ENCODE results near the gene PIGA.

Gene PIGA, protein sequence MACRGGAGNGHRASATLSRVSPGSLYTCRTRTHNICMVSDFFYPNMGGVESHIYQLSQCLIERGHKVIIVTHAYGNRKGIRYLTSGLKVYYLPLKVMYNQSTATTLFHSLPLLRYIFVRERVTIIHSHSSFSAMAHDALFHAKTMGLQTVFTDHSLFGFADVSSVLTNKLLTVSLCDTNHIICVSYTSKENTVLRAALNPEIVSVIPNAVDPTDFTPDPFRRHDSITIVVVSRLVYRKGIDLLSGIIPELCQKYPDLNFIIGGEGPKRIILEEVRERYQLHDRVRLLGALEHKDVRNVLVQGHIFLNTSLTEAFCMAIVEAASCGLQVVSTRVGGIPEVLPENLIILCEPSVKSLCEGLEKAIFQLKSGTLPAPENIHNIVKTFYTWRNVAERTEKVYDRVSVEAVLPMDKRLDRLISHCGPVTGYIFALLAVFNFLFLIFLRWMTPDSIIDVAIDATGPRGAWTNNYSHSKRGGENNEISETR

DNA sequence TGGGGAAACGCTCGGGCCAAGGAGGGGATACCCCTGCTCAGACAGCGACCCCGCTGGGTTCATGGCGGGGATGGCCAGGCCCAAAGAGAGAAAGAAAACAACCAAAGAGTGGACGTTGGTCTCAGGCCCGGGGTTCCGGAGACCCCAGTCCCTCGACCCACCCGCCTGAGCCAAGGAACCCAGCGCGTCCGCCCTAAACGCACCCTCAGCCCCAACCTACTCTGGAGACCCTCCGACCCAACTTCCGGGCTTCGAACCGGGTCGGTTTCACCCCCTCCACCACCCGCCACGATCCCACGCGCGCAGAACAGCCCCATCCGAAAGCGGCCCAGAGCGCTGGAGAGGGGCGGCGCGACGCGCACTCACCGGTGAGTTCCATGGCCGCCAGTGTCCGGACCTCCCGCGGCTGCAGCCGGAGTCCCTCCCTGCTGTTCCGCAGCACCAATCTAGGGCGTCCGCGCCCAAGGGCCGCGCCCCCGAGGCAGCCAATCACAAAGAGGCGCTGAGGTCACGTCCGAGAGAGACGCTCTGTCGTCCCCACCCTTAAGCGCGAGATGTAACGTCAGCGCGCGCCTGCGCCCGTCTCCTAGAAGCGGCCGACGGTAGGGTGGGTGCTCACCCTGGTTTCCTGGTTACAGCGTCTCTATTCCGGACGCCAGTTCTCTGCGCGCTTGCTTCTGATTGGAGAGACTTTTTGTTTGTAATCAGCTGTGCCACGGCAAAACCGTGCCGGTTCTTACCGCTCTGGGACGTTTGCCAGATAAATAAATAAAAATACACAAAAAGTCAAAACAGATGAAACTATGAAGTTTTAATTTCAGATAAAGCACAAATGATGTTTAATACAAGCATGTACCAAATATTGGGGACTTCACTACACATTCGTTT lies at the start of gene PIGA:
Gene PIGA, minus strand, starts transcription at position 389 of the 888 bp plus-strand sequence. CDS start 3,593 bp downstream, outside the sequence.
- peak; percentile 86 to 87 for DNase-seq

DNA sequence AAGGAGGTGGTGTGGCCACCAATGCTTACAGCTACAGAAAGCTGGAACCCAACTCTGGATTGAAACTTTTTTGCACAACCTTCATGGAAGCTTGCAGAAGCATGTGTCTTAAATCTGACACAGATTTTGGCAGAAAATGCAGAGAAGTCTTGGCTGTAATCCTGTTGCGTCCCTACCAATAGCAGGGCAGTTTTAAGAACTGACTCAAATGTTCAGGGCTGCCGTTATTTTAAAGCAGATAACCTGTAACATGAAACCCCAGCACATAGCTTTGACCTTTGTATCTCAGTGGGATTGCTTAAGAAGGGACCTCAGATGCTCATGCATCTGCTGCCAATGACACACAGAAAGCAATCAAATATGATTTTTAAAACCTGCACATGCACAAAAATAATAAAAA lies 49.0 kb upstream of the PIGA start, which contains the start of gene VEGFD:
Gene VEGFD, minus strand, starts transcription at position 110 of the 400 bp plus-strand sequence. CDS start 467 bp downstream, outside the sequence.
- no peak for DNase-seq

DNA sequence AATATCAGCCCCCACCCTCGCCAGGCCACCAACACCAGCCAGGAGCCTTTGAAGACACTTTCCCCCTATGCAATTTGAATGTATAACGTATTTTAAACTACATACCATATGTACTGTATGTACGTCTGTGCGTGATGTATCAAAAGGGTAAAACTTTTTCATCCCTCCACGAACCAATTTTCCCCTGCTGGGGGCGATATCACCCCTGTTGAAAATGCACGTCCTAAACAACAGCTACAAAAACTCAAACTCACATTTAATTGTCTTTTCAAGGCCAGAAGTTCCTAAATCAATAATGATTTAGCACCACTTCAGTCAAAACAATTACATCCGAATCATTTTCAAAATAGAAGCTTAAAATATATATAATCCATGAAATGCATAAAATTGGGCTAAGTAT lies 47.5 kb upstream of the PIGA start:
- no peak for DNase-seq

DNA sequence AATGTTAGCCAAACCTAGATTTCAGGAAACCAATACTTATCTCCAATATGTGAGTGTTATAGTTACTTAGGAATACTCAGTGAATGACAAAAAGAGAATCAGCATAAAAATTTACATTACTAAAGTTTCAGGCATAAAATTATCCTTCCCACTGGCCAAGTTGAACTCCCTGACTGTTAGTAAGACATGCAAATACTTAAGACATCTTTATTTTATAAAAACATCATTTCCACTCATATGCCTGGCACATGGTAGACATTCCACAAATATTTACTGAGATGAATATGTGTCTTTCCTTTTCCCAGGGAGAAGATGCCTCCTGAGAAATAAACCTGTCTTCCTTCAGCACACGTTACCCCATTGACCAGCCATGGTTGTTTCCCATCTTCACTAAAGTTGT lies 41.6 kb upstream of the PIGA start:
- no peak for DNase-seq

DNA sequence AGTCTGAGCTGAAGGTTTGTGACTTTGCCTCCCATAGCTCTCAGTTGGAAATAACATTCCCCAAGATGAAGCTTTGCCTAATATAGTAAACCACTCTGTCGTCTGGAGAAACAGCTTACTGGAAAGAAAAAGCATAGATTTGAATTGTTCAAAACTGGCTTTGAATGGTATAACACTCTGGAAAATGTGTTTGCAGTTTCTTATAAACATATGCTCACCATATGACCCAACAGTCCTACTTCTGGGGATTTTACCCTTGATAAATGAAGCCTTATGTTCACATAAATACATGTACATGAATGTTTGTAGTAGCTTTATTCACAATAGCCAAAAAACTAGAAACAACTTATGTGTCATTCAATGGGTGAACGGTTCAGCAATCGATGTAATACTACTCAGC lies 38.7 kb upstream of the PIGA start:
- DNase-seq, result no peak

DNA sequence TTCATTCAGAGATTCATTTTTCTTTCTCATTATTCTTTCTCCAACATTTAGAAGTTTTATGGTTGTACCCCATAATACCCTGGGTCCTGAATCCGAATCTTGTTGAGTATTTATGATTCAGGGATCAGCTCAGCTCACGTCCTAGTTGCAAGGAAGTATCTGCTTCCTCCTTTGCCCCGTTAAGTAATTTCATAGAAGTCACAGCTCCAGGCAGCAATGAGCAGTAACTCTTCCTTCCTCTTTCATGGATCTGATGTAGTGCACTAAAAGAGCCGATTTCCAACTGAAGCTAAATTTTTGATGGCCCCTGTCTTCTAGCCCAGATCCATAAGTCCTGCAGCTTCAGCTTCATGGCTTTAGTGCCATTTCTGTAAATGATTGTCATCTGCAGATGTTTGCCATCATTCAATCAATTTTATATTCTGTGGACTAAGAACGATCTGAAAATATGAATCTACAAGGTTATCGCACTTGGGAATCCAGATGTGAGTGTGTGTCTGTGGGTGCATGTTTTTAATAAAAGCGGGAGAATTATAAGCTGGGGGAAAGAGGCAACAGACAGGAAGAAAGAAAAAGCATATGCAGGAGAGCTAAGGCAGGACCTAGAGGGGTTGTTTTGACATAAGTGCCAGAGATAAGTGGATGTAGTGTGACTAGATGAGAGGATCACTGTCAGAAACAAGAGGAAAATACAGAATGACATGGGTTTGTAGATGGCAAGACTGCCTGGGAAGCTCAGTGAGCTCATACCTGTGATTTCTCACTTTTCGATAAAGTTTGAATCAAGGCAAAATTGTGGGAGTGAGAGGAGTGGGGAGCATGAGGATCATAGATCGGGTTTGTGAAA lies 31.4 kb upstream of the PIGA start:
- no peak for DNase-seq

DNA sequence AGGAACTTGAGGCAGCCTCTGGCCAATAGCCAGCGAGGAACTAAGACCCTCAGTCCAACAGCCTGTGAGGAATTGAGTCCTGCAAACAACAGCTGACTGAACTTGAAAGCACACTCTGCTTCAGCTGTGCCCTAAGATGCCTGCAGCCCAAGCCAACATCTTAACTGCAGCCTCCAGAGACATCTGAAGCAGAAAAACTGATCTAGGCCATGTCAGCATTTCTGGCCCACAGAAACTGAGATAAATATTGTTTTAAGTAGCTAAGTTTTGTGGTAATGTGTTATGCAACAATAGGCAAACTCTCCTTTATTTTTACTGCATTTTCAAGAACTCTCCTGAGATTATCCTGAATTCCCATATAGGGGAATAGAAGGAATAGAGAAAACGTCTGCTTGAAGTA lies 24.4 kb upstream of the PIGA start:
- no peak for DNase-seq

DNA sequence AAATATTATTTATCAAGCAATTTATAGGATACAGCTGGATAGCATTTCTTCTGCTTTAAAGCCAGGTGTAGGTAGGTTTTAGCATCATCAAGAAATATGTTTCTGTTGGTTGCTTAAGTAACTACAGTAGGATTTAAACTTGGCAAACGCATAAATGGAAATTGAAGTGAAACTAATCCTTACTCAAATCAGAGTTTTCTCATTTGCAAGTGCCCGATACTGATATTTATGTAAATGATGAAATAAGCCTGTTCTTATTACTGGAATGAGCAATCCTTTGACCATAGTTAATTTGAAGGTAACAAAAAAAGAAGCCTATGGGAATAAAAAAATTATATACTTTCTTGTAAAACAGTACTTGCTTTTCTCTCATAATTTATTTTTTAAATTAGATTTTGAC lies 23.2 kb upstream of the PIGA start:
- DNase-seq, result no peak

DNA sequence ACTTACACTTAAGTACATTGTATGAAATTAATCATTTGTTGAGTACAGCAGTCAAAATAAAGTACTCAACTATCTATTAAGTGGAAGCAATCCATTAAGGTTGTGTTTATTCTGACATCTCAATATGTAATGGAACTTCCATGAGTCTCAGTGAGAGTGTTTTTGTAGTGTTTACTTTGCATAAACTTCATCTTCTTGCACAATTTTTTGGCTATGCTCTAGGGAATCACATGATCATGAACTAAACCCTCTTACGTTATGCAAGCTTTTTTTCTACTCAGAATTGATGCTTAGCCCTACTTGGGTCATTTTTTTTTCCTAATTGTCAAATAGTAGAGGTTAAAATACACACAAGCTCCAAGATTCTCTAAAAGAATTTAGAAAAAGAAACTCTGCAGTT lies 21.1 kb upstream of the PIGA start:
- no peak for DNase-seq

DNA sequence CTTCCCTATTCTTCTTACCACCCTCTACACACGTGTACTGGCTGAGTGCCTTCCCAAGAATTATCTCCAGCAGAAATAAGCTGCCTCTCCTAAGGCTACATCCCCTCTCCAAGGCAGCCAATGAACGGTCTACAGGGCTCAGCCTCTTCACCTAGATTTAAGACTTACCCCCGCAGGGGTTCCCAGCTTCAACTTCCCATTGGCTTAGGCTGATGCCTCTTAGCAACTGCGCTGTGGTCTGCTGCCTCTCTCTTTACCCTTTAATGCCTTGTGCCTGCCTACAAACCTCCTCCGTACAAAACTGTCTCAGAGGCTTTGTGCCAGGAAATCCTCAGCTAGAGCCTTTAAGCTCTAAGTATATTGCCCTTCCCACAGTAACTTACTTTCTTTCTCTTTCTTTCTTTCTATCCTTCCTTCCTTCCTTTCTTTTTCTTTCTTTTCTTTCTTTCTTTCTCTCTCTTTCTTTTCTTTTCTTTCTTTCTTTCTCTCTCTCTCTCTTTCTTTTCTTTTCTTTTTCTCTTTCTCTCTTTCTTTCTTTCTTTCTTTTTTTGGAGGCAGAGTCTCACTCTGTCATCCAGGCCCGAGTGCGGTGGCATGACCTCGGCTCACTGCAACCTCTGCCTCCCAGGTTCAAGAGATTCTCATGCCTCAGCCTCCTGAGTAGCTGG lies 15.1 kb upstream of the PIGA start:
- DNase-seq, result no peak

DNA sequence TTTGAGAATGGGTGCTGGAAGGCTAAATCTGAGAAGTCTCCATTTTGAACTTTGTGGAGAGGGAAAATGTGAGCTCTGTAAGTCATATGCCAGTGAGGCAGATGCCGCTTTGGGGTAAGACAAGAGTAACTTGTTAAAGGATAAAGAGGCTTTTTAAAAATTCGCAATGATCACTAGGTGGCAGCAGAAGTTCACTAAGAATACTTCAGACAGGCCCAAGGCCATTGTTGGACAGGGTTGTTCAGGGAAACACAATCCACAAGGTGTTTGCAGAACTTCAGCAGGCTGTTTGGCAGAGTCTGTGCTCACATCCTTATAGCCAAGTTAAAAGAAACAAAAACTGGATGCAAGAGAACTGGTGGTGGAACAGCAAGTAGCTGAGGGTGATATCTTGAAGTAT lies 13.7 kb upstream of the PIGA start:
- no peak for DNase-seq

DNA sequence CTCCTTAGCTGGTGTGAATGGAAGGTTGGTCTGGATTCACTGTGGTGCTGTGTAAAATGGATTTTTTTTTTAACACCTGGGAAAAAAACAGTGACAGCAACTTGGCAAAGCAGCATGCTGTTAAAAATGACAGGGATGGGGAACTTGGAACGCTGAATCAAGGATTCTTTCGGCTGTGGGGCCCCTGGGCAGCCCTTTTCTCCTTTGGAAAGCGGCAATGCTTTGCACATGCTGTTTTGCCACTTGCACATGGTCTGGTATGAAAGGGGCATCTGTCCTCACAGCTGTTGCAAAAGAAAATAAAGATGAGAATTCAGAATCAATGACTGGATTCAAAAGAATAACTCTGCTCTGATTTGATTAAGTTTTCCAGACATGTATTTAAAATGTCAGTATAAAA lies 10.7 kb upstream of the PIGA start:
- no peak for DNase-seq

DNA sequence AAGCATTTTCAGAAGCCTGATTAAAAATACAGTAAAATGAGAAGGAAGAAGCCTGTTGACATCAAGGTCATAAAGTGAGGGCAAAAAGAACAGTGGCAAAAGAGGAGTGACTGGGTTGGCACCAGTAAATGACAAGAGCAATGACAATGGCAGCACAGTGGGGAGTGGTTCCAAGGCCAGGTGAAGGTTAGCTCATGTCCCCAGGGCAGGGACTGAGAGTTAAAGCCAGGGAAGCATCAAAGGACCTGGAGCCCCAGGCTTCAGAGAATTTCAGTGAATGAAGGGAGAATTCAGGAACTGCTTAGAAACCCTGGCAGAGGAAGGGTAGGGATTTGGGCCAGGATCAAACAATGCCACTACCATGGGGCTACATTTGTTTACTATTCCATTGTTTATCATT lies 8.8 kb upstream of the PIGA start:
- no peak for DNase-seq

DNA sequence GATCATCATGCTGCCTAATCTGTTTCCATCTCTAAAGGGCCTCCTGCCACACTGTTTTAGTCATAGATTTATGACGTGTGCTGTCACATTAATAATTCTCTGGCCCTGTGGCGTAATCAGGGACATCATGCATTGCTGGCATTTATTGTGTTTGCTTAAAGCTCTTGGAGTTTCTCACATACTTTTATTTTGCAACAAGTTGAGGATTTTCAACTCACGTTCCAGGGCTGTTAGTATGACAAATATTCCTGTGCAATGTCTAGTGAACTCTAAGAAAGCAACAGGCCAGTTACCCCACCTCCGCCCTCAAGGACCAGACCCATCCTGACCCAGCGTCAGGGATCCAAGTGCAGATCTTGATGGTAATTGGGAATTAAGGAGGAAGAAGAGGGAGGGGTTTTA lies 7.8 kb upstream of the PIGA start:
- no peak for DNase-seq

DNA sequence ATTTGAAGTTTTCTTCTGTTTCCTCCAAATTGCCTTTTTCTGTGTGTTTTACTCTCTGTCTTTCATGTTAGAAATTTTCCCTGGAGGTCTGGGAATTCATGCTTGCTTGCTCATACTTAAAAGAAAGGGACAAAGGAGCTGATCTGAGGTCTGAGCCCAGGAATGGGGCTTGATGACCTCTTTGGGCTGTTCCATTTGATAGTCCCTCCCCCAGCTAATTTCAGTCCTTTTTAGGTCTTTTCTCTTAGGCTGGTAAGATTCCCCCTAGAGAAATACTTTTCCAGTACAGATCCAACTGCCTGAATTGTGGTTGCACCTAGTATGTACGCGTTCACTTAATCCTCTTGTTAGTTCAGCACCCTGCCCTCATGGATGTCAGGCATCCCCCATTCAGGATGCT lies 5.5 kb upstream of the PIGA start:
- no peak for DNase-seq

DNA sequence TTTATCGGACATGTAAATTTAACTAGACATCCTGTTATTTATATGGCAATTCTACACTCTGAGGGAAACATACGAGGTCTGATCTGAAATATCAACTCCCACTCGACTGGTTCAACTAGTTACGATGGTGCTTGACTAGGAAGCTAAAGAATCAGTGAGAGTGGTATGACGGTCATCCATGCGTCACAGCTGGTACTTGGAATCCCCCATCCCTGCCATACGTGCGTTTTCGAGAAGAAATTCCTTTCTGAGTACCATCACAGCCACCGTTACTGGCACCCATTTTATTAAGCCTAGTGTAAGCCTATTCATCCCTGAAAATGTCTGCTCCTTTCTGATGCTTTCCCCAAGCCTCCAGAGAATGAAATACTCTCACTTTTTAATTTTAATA lies 695 bp upstream of the PIGA start:
- peak; percentile 17 to 26 for DNase-seq

DNA sequence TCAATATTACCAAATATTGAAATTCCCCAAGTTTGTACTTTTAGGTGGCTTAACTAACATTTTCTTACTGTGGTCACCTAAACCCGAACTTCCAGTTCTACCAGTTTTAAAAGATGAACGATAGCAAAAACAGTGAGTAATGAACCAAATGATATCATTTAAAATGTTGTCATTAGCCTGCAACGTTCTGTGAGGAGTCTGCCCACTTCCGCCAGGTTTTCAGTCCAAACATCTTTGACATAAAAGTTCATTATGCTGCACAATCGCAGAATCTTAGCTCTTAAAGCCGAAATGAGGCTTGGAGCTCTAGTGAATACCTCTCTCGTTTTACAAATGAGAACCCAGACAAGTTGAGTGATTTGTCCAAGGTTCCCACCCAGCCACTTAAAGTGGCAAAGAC lies 762 bp downstream of the PIGA start:
- peak in 1 of 2 donors; percentile 1 for DNase-seq

DNA sequence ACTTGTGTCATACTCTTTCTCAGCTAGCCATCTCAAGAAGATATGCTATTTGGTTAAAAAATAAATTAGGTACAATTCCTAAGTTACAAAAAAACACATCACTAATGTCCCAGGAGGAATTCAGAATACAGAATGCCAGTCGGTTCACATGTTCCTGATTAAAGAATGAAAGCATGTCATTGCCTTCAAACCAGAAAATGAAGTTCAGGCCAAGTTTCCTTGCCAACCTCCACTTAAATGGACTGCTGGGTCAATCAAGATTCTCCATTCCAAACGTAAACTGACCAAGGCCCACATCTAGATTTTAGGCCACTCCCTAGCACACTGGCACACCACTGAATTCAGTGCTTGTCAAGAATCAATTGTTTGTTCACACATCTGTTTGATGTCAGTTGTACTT lies 6.5 kb downstream of the PIGA start:
- no peak for DNase-seq

DNA sequence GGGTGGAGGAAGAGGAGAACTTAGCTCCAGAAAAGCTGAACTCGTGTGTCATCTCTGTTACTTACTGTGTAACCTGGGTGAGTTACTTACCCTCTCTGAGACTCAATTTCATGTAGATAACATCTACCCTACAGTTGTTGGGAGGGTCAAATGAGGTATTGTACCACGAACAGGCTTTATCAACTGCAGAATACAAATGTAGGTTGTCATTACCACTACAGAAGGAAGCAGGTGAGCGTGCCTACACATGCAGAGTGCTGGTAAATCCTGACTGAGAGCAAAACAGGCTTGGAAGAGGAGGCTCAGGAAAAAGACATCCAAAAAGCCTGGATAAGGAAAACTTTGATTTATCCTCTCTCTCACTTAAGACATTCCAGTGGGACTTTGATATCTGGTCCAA lies 7.2 kb downstream of the PIGA start:
- DNase-seq, result no peak

DNA sequence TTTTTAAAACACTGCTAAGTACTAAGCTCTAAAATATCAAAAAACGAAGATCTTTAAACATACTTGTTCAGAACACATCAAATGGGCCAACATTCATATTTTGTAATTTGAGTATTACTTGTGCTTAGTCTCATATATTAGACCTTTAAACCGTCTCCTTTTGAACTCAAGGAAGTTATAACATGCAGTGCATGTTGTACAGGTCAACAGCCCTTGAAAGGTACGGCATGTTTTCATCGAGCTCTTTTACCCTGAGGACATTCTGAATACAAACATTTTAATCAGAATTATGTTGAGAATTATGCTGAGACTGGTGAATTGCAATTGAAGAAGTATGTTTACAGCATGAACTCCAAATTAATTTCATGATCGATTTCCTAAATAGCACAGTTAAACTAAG lies 12.9 kb downstream of the PIGA start:
- DNase-seq, result no peak

DNA sequence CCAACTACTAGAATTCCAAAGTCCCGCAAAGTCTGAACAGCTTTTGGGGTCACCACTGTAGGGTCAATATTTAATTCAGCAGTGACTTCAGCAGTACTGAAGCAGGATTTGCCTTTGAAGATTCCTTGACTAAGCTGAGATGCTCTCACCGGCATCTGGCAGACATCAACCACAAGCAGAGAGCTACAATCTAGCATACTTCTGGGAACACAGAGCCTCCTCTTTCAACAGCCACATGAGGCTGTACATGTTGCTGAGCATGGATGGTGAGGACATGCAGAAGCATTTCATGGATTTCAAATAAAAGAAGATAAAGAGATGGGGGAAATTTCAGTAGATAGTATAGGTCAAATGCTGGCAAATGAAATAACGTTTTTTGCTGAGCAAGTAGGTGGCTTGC lies 13.3 kb downstream of the PIGA start:
- no peak for DNase-seq

DNA sequence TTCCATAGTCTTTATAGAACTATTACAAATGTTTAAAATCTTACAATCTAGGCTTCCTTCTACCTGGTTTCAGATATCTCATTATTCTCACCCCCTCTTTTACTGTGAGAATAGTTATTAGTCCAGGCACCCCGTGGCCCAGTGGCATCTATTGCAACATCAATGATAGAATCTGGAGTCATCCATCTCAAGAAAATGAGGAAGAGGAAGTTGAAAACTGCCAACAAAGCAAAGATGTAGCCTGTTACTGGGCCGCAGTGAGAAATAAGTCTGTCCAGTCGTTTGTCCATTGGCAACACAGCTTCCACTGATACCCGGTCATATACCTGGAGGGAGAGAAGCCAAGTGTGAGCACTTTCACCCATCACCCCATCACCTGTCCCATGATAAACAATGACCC lies 13.9 kb downstream of the PIGA start:
- no peak for DNase-seq

Measured in stimulated activated CD4-positive, alpha-beta T cell treated with anti-CD3 and anti-CD28 coated beads, Interleukin-2, amount 100 ng/mL, for 24 hours (primary cell).